Measurements from ENCODE around the gene JARID2.
"Not testable (repeated sequence)": the region's sequence is repeated elsewhere in the genome, so short reads cannot be mapped to it uniquely, and the experiment has no call there.

Gene JARID2

DNA sequence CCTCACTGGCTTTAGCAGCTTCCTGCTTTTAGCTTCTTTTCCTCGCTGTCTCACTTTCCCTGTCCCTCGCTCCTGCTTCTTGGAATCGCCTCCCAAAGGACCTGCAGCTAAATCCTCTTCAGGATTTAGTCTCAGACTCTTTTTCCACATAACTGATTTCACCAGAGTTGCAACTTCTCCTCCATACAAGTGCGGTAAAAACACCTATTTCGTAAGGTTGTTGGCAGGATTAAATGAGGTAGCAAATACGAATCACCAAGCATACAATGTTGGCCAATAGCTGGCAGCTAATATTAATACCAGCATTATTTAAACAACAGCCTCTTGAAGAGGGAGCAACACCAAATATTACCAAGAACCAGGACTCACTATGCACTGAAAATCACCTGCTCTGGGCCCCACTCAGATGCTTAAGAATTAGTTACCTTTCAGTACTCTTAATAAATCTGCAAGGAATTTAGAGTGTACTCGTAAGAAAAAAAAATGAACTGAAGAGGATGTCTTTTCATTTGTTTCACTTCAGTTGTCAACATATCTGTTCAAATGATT, 293.9 kb downstream of the JARID2 start:
- Histone ChIP-seq H3K9ac (ENCODE audit: low read length) (no peak overlapping the region), H3K36me3 (ENCODE audit: low read length) (peaks cover 7% of the 10 kb centered on the region; the same call in 1 of the 2 replicates), H2AFZ (ENCODE audit: low read depth, low read length, severe bottlenecking) (no peak overlapping the region), H3K79me2 (ENCODE audit: insufficient read depth, low read length) (peaks cover 57% of the 10 kb centered on the region), H3K4me2 (ENCODE audit: low read depth, low read length, poor library complexity, severe bottlenecking) (no peak overlapping the region), H3K9me3 (ENCODE audit: insufficient read depth, low read length) (no peaks in the 10 kb centered on the region), H3K27ac (ENCODE audit: low read depth, low read length) (no peak overlapping the region), H3F3A (ENCODE audit: insufficient read depth) (no peaks in the 10 kb centered on the region), H3K4me3 (ENCODE audit: insufficient read depth, low read length, poor library complexity, severe bottlenecking) (no peak overlapping the region), H4K20me1 (ENCODE audit: low read depth, low read length) (peaks cover 19% of the 10 kb centered on the region; the same call in 1 of the 2 replicates), H3K27me3 (ENCODE audit: low read length) (no peaks in the 10 kb centered on the region), H3K9me2 (replicated peaks; ENCODE audit: insufficient read depth, low read length) (no peaks in the 10 kb centered on the region)
- TF ChIP-seq, protein P1, sequence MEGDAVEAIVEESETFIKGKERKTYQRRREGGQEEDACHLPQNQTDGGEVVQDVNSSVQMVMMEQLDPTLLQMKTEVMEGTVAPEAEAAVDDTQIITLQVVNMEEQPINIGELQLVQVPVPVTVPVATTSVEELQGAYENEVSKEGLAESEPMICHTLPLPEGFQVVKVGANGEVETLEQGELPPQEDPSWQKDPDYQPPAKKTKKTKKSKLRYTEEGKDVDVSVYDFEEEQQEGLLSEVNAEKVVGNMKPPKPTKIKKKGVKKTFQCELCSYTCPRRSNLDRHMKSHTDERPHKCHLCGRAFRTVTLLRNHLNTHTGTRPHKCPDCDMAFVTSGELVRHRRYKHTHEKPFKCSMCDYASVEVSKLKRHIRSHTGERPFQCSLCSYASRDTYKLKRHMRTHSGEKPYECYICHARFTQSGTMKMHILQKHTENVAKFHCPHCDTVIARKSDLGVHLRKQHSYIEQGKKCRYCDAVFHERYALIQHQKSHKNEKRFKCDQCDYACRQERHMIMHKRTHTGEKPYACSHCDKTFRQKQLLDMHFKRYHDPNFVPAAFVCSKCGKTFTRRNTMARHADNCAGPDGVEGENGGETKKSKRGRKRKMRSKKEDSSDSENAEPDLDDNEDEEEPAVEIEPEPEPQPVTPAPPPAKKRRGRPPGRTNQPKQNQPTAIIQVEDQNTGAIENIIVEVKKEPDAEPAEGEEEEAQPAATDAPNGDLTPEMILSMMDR (IDR thresholded peaks at IDR 0.05; ENCODE audit: insufficient read depth, low read length, poor library complexity, severe bottlenecking) = no peak
- TF ChIP-seq EZH2phosphoT487 (conservative IDR thresholded peaks at IDR 0.05; ENCODE audit: low read length) = no peak

DNA sequence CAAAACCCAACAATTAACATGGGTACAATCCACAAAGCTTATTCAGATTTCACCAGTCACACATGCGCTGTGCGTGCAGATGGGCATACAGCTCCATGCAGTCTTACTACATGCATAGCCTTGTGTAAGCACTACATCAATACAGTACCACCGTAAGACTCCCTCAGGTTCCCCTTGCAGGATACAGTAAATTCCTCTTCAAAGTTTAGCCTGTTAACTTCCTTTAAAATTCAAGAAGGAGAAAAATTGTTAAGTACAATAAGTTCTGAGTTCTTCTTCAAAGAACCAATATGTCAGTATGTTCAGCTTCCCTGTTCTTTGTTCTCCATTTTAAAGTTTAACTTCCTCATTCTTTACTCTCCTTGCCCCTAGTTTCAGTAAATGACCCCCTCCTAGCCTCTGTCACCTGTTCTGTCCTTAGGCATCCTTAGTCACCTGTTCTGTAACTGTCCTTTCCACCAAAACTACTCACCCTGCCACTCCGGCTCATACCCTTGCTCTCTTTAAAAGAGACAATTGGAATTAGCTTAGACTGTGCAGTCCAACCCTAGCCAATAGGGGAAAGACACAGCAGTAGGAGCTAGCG, 297.6 kb downstream of the JARID2 start:
- H3K79me2 ChIP-seq (ENCODE audit: insufficient read depth, low read length) = peaks cover 85% of the 10 kb centered on the region
- not testable (repeated sequence) for H3K27ac ChIP-seq (ENCODE audit: low read depth, low read length)

GRCh38 chr6:15544321-15544900, 298.5 kb downstream of the JARID2 start:
- H2AFZ ChIP-seq (ENCODE audit: low read depth, low read length, severe bottlenecking) = no peak overlapping the region
- H3K9ac ChIP-seq (ENCODE audit: low read length) = no peak overlapping the region
- H3K79me2 ChIP-seq (ENCODE audit: insufficient read depth, low read length) = peaks cover 83% of the 10 kb centered on the region
- no peak overlapping the region for H3K27ac ChIP-seq (ENCODE audit: low read depth, low read length)
- H3K9me2 ChIP-seq (replicated peaks; ENCODE audit: insufficient read depth, low read length) = no peaks in the 10 kb centered on the region
- TF ChIP-seq, protein P1 (IDR thresholded peaks at IDR 0.05; ENCODE audit: insufficient read depth, low read length, poor library complexity, severe bottlenecking) = no peak
- no peak for TF ChIP-seq EZH2phosphoT487 (conservative IDR thresholded peaks at IDR 0.05; ENCODE audit: low read length)
- H4K20me1 ChIP-seq (ENCODE audit: low read depth, low read length) = peaks cover 19% of the 10 kb centered on the region; the same call in 1 of the 2 replicates
- no peaks in the 10 kb centered on the region for H3K27me3 ChIP-seq (ENCODE audit: low read length)
- H3K9me3 ChIP-seq (ENCODE audit: insufficient read depth, low read length) = no peaks in the 10 kb centered on the region
- H3K36me3 ChIP-seq (ENCODE audit: low read length) = peaks cover 10% of the 10 kb centered on the region; the same call in 1 of the 2 replicates
- H3F3A ChIP-seq (ENCODE audit: insufficient read depth) = no peaks in the 10 kb centered on the region
- H3K4me2 ChIP-seq (ENCODE audit: low read depth, low read length, poor library complexity, severe bottlenecking) = no peak overlapping the region
- no peak overlapping the region for H3K4me3 ChIP-seq (ENCODE audit: insufficient read depth, low read length, poor library complexity, severe bottlenecking)

More for the DNA sequence above, 297.6 kb downstream of the JARID2 start:
- H3K27me3 ChIP-seq (ENCODE audit: low read length); H3F3A ChIP-seq (ENCODE audit: insufficient read depth); H3K9me3 ChIP-seq (ENCODE audit: insufficient read depth, low read length); H3K4me3 ChIP-seq (ENCODE audit: insufficient read depth, low read length, poor library complexity, severe bottlenecking); H2AFZ ChIP-seq (ENCODE audit: low read depth, low read length, severe bottlenecking); H3K9ac ChIP-seq (ENCODE audit: low read length); H3K9me2 ChIP-seq (replicated peaks; ENCODE audit: insufficient read depth, low read length); H3K4me2 ChIP-seq (ENCODE audit: low read depth, low read length, poor library complexity, severe bottlenecking): not testable (repeated sequence)
- peaks cover 10% of the 10 kb centered on the region; the same call in 1 of the 2 replicates for H3K36me3 ChIP-seq (ENCODE audit: low read length)
- peaks cover 19% of the 10 kb centered on the region; the same call in 1 of the 2 replicates for H4K20me1 ChIP-seq (ENCODE audit: low read depth, low read length)

DNA sequence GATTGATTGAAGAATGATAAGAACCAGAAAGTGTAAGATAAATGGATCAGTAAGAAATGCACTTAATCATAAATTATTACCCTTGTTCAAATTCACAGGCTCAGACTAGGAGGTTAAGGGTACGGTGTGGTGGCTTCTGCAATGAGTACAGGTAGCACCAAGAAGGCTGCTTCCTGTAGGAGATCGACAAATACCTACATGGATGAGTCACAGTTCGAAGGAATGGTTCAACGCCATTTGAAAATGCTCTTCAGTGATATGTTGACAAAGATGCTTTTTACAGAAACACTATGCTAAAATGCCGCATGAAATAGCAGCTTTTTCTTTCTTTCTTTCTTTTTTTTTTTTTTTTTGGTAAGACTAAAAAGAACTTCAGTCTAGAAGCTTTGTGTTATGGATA, 300.7 kb downstream of the JARID2 start:
- no peak for TF ChIP-seq EZH2phosphoT487 (conservative IDR thresholded peaks at IDR 0.05; ENCODE audit: low read length)
- TF ChIP-seq, protein P1 (IDR thresholded peaks at IDR 0.05; ENCODE audit: insufficient read depth, low read length, poor library complexity, severe bottlenecking) = no peak
- H3K27ac ChIP-seq (ENCODE audit: low read depth, low read length) = no peak overlapping the region
- no peaks in the 10 kb centered on the region for H3K27me3 ChIP-seq (ENCODE audit: low read length)
- H3K36me3 ChIP-seq (ENCODE audit: low read length) = peaks cover 10% of the 10 kb centered on the region; the same call in 1 of the 2 replicates
- H3K4me2 ChIP-seq (ENCODE audit: low read depth, low read length, poor library complexity, severe bottlenecking) = no peak overlapping the region
- no peaks in the 10 kb centered on the region for H3K9me2 ChIP-seq (replicated peaks; ENCODE audit: insufficient read depth, low read length)
- no peaks in the 10 kb centered on the region for H3K9me3 ChIP-seq (ENCODE audit: insufficient read depth, low read length)
- H4K20me1 ChIP-seq (ENCODE audit: low read depth, low read length) = 0 out of 2 replicates have a peak, but pooled peaks cover 4% of the 10 kb centered on the region
- no peak overlapping the region for H3K4me3 ChIP-seq (ENCODE audit: insufficient read depth, low read length, poor library complexity, severe bottlenecking)
- no peak overlapping the region for H3K9ac ChIP-seq (ENCODE audit: low read length)
- H3K79me2 ChIP-seq (ENCODE audit: insufficient read depth, low read length) = peaks cover 87% of the 10 kb centered on the region
- H3F3A ChIP-seq (ENCODE audit: insufficient read depth) = no peaks in the 10 kb centered on the region
- H2AFZ ChIP-seq (ENCODE audit: low read depth, low read length, severe bottlenecking) = no peak overlapping the region

Data from SU-DHL-6 (cell line).